Thoracic aorta (tissue), 2 donors: ENCODE measurements around the gene HEPACAM2. TPM values are rescaled to one million over a fixed set of nuclear protein-coding genes. Genes with fewer than 3 reads are reported as not detected.

Experiments
- ATAC-seq: fragments of 150-250 bp; one replicate; pipeline ENCODE4 v1.8.0; 2017; ENCODE audit warnings: low read depth; ENCODE audit not compliant: insufficient number of reproducible peaks, low FRiP score
- DNase-seq: peaks from one replicate; pipeline ENCODE4 v3.0.0-alpha.2; 2020; ENCODE audit warnings: low spot score
- H3K27ac ChIP-seq, 2 donors: fragments of 200-600 bp; sonication (generic); 1 replicate in 1 of 2; 2 replicates in 1 of 2; pipeline ENCODE4 v1.5.1; 2016; ENCODE audit warnings: mild to moderate bottlenecking in 2 of 2, moderate library complexity in 2 of 2
- H3K27me3 ChIP-seq: fragments of 200-600 bp; sonication (generic); replicated peaks from 2 replicates; pipeline ENCODE4 v1.6.0; 2016; ENCODE audit warnings: mild to moderate bottlenecking; ENCODE audit not compliant: insufficient read depth
- H3K36me3 ChIP-seq: fragments of 200-600 bp; sonication (generic); one replicate; pipeline ENCODE4 v1.5.1; 2016
- H3K4me1 ChIP-seq, 2 donors: fragments of 200-600 bp; sonication (generic); 1 replicate in 1 of 2; 2 replicates in 1 of 2; pipeline versions ENCODE4 v1.5.1 to v1.6.0; 2016; ENCODE audit warnings: low read depth in 2 of 2, mild to moderate bottlenecking in 1 of 2; ENCODE audit not compliant: control insufficient read depth in 1 of 2
- H3K4me3 ChIP-seq: fragments of 200-600 bp; sonication (generic); 2 replicates; pipeline ENCODE4 v1.5.1; 2016; ENCODE audit warnings: mild to moderate bottlenecking
- H3K9me3 ChIP-seq: fragments of 200-600 bp; sonication (generic); 2 replicates; pipeline ENCODE4 v1.5.1; 2016
- total RNA-seq, 2 donors: library from RNA; depleted of rRNA; stranded (reverse); fragments of >200 nt; gene quantifications; one replicate each; pipeline versions ENCODE4 v1.1.0 to v1.2.3, GENCODE V29; 2016
- TF ChIP-seq, protein P1 (sequence below): fragments of 200-600 bp; sonication (generic); IDR thresholded peaks from one replicate; pipeline ENCODE4 v1.5.1; 2019; ENCODE audit warnings: antibody characterized with exemption

Gene HEPACAM2
- total RNA-seq, 2 donors from 2014 or later = not detected

DNA sequence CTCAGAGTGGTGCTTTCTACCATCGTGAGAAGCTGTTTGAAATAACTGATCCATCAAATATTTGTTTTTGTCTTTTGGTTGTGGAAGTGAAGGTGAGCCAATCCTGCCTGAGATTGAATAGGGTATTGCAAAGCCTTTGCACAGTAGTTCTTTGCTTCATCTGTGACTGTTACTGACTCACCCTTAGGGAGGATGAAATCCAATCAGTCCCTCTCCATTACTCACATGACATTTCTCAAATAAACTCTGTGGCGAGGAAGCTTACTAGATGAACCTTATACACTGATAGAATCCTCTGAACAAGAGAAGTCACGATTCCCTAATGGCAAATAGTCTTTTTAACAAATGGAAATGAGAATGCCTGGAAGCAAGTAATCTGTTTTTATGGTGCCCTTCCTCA is 31.9 kb downstream of the HEPACAM2 start:
- Histone ChIP-seq H3K27me3 (no peaks in the 10 kb centered on the region), H3K4me3 (no peak overlapping the region), H3K4me1 (no peaks in the 10 kb centered on the region), H3K27ac (no peak overlapping the region), H3K9me3 (no peaks in the 10 kb centered on the region), H3K36me3 (no peaks in the 10 kb centered on the region)
- TF ChIP-seq, protein P1, sequence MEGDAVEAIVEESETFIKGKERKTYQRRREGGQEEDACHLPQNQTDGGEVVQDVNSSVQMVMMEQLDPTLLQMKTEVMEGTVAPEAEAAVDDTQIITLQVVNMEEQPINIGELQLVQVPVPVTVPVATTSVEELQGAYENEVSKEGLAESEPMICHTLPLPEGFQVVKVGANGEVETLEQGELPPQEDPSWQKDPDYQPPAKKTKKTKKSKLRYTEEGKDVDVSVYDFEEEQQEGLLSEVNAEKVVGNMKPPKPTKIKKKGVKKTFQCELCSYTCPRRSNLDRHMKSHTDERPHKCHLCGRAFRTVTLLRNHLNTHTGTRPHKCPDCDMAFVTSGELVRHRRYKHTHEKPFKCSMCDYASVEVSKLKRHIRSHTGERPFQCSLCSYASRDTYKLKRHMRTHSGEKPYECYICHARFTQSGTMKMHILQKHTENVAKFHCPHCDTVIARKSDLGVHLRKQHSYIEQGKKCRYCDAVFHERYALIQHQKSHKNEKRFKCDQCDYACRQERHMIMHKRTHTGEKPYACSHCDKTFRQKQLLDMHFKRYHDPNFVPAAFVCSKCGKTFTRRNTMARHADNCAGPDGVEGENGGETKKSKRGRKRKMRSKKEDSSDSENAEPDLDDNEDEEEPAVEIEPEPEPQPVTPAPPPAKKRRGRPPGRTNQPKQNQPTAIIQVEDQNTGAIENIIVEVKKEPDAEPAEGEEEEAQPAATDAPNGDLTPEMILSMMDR = no peak
- DNase-seq (no peak), ATAC-seq (no peak)

DNA sequence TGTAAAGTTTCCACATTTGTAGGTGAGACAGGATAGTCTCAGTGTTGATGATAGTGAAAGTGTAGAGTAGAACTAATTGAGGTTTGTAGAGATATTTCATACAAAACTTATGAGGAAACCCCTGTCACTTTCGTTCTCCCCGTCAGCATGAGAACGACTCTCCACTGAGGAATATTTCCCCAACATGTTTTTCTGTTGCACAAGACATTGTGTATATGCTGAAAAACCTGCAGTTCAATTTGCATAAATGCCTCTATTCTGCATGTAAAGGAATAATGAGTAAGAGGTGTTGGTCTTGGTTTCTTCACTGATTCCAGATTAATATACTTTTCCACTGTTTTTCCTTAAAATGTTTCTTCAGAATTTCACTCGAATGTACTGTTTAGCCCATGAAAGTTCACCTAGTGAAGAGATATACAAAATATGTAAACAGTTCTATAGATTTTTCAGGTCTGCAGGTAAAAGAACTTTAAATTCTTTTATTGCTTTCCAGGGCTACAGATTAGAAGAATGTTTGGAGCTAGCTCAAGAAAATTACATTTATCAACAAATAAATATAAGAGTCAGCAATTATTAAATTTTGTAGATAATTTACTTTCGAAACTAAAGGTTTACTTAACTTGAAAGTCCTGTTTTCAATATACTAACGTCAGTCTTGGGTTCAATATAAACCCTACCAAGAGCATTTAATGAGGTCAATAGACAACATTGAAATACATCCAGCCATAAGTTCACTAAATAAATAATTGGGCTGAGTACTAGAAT is 37.2 kb downstream of the HEPACAM2 start:
- Histone ChIP-seq H3K27me3 (no peaks in the 10 kb centered on the region), H3K36me3 (no peaks in the 10 kb centered on the region), H3K27ac (no peak overlapping the region), H3K9me3 (no peaks in the 10 kb centered on the region), H3K4me3 (no peak overlapping the region), H3K4me1 (no peaks in the 10 kb centered on the region)
- ATAC-seq (no peak), DNase-seq (no peak)
- TF ChIP-seq, protein P1 = no peak

DNA sequence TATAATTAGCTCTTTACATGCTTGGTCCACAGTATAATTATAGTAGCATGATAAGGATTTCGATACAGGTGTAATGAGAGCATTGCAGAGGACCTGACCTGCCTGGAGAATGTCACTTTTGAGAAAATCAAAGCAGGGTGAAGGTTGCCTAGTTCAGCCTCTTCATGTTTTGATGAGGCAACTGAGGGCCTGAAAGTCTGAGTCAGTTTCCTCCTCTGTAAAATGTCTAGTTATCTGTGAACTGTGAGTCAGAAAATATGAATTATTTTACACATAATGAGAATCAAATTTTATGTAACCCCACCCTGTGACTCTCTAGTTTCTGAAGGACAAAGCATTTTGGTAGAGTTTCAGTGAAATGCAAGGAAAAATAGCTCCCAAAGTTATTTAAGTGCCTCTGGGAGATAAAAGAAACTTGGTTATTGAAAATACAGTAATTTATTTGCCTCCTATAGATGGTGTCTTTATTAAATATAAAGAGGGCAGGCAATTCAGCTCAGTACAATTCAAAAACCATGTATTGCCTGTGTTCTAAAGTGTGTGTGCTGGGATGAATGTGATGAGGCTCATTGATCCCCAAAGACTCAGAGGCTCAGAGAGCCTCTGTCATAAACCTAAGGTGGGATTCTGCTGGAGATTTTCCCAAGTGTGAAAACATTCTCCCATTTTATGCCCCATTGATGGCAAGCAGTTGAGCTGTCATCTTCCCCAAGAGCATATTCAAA is 40.8 kb downstream of the HEPACAM2 start:
- H3K9me3 ChIP-seq = no peaks in the 10 kb centered on the region
- ATAC-seq = no peak

DNA sequence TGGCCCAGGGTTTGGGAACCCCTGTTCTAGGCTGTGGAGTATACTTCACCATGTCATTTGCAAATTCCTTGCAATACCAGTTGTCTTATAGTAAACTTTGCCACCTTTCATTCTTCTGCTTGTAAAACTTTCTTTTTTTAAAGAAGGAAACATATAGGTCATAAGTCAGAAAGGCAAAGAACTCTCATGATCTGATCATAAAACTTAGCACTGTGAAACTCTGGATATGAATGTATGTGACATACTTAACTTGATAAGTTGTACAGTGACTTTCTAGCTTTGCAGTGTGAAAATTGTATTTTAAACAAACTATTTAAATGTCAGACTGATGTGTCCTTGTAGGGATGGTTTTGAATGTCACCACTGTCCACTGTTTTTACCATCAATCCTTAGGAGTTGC is 47.1 kb downstream of the HEPACAM2 start:
- Histone ChIP-seq H3K4me3 (no peak overlapping the region), H3K4me1 (no peaks in the 10 kb centered on the region), H3K27ac (no peak overlapping the region), H3K36me3 (no peaks in the 10 kb centered on the region), H3K27me3 (no peaks in the 10 kb centered on the region), H3K9me3 (no peaks in the 10 kb centered on the region)
- ATAC-seq = no peak
- TF ChIP-seq, protein P1 = no peak
- DNase-seq = no peak

More for the DNA sequence above, 40.8 kb downstream of the HEPACAM2 start:
- Histone ChIP-seq H3K36me3 (no peaks in the 10 kb centered on the region), H3K27me3 (no peaks in the 10 kb centered on the region), H3K27ac (no peak overlapping the region), H3K4me3 (no peak overlapping the region), H3K4me1 (no peaks in the 10 kb centered on the region)
- no peak for DNase-seq
- TF ChIP-seq, protein P1 = no peak

DNA sequence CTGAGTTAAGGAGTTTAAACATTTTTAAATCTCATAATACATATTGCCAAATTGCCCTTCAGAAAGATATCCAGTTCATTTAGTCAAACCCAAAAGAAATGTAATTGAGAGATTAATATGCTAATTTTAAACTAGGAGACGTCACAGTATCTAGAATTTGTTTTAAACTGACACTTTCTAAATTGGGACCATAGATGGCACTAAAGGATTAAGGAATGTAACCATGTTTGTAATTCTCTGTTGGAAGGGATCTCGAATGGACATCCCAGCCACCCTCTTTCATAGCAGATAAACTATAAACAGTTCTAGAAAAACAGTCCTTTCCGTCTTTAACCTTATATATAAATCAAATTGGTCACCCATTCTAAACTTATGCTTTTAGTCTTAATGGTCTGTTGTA is 48.1 kb downstream of the HEPACAM2 start:
- DNase-seq (no peak), ATAC-seq (no peak)
- Histone ChIP-seq H3K36me3 (no peaks in the 10 kb centered on the region), H3K4me1 (no peaks in the 10 kb centered on the region), H3K27me3 (no peaks in the 10 kb centered on the region), H3K9me3 (no peaks in the 10 kb centered on the region), H3K4me3 (no peak overlapping the region), H3K27ac (no peak overlapping the region)
- TF ChIP-seq, protein P1 = no peak
